Caco-2 (cell line): ENCODE measurements around the gene PPID. TPM values are rescaled to one million over a fixed set of nuclear protein-coding genes. Genes with fewer than 3 reads are reported as not detected.

Experiments used
- BruUV-seq: library from RNA; stranded (reverse); fragments of 400-500 nt; replicated peaks from 2 replicates; lab custom pipeline; 2021; lab: Mats Ljungman, UMichigan
- CTCF ChIA-PET: fragments of 300-600 bp; sonication (Branson Sonifier 250); formaldehyde crosslinking; loops from one replicate; lab custom pipeline; 2022; ENCODE audit warnings: antibody characterized with exemption; lab: Charles Lee
- POLR2A ChIA-PET: fragments of 300-600 bp; sonication (Branson Sonifier 250); formaldehyde crosslinking; loops from one replicate; lab custom pipeline; 2022; ENCODE audit warnings: antibody characterized with exemption; lab: Charles Lee
- DNase-seq, 2 experiments: peaks; one replicate each; pipeline versions ENCODE4 v3.0.0 to v3.0.0-alpha.2; 2020 to 2022
- H3K27me3 ChIP-seq: replicated peaks from 2 replicates; pipeline ENCODE4 v1.6.0; 2011; ENCODE audit warnings: low read length; ENCODE audit not compliant: control insufficient read depth, insufficient read depth
- H3K36me3 ChIP-seq: 2 replicates; pipeline ENCODE4 v1.5.1; 2011; ENCODE audit warnings: low read length; ENCODE audit not compliant: control insufficient read depth, insufficient read depth
- H3K4me1 ChIP-seq: fragments of 250-450 bp; sonication (Bioruptor Pico); 2 replicates; pipeline ENCODE4 v1.5.1; 2020; ENCODE audit warnings: mild to moderate bottlenecking
- H3K4me3 ChIP-seq: 2 replicates; pipeline ENCODE4 v1.5.1; 2011; ENCODE audit warnings: low read depth, mild to moderate bottlenecking, control low read depth, low read length
- H3K9me3 ChIP-seq: fragments of 250-450 bp; sonication (Bioruptor Pico); 2 replicates; pipeline ENCODE4 v1.5.1; 2020; ENCODE audit warnings: mild to moderate bottlenecking, moderate library complexity
- H3K27ac Mint-ChIP-seq: one replicate; pipeline ENCODE4 v1.8.0; 2022; ENCODE audit warnings: mixed read lengths; ENCODE audit not compliant: unreplicated experiment
- H3K27me3 Mint-ChIP-seq: one replicate; pipeline ENCODE4 v1.8.0; 2022; ENCODE audit warnings: mixed read lengths; ENCODE audit not compliant: insufficient read depth, unreplicated experiment
- H3K36me3 Mint-ChIP-seq: one replicate; pipeline ENCODE4 v1.8.0; 2022; ENCODE audit warnings: mild to moderate bottlenecking, mixed read lengths; ENCODE audit not compliant: insufficient read depth, unreplicated experiment
- H3K4me1 Mint-ChIP-seq: one replicate; pipeline ENCODE4 v1.8.0; 2022; ENCODE audit warnings: low read depth, mixed read lengths; ENCODE audit not compliant: unreplicated experiment
- H3K4me3 Mint-ChIP-seq: one replicate; pipeline ENCODE4 v1.8.0; 2022; ENCODE audit warnings: mild to moderate bottlenecking, moderate library complexity, mixed read lengths; ENCODE audit not compliant: unreplicated experiment
- H3K9me3 Mint-ChIP-seq: one replicate; pipeline ENCODE4 v1.8.0; 2022; ENCODE audit warnings: mixed read lengths; ENCODE audit not compliant: unreplicated experiment
- CTCF ChIP-seq, 2 experiments: fragments of 200-600 bp in 1 of 2; IDR thresholded peaks; 1 replicate in 1 of 2; 2 replicates in 1 of 2; pipeline versions ENCODE4 v1.5.1 to v1.8.0; 2011 to 2022; ENCODE audit warnings: antibody characterized with exemption in 1 of 2, control low read depth in 1 of 2, inconsistent platforms in 1 of 2, low read depth in 1 of 2, low read length in 1 of 2, mild to moderate bottlenecking in 1 of 2, moderate library complexity in 1 of 2; ENCODE audit not compliant: insufficient read depth in 1 of 2, severe bottlenecking in 1 of 2, unreplicated experiment in 1 of 2
- intact Hi-C: fragments of 100-400 bp; cut with micrococcal nuclease; formaldehyde crosslinking; loops from one replicate; pipeline ENCODE4 v1.10.0; 2022; ENCODE audit not compliant: unreplicated experiment
- total RNA-seq: library from RNA; stranded (reverse); gene quantifications from 2 replicates; pipeline ENCODE4 v1.2.3, GENCODE V29; 2022

The PPID gene
- total RNA-seq, 1 experiment from 2014 or later = 50.9 TPM

GRCh38 chr4:158769175-158769921 is 46.2 kb upstream of the PPID start:
- peaks cover 6% of the 10 kb centered on the region for H3K4me1 Mint-ChIP-seq
- no peaks in the 10 kb centered on the region for H3K36me3 Mint-ChIP-seq
- H3K27ac Mint-ChIP-seq = peak overlapping the region; percentile 73

GRCh38 chr4:158768555-158769174 is 45.5 kb upstream of the PPID start, which contains the start of gene FNIP2:
FNIP2 (plus strand) TSS chr4:158769026; CDS start chr4:158769213, 187 bp downstream.
- ChIA-PET CTCF (interaction anchor here (0.6 kb wide), 1 partner anchor 13 kb away, joined by 4 read pairs; no protein-coding TSS in a partner anchor), POLR2A (interaction anchor here (1.2 kb wide), 1 partner anchor 14 kb away, joined by 5 read pairs; no protein-coding TSS in a partner anchor)
- Mint-ChIP-seq H3K4me3 (peak within 1 kb of the TSS; percentile 95), H3K36me3 (no peaks in the 10 kb centered on the region), H3K4me1 (peaks cover 6% of the 10 kb centered on the region), H3K9me3 (no peaks in the 10 kb centered on the region), H3K27me3 (no peaks in the 10 kb centered on the region), H3K27ac (peak within 1 kb of the TSS; percentile 73)
- intact Hi-C loops = loop anchor here (1.0 to 5.0 kb wide), 6 partner anchors 8 to 83 kb away; partner anchors contain the start of gene PPID
- Histone ChIP-seq H3K27me3 (no peaks in the 10 kb centered on the region), H3K9me3 (no peaks in the 10 kb centered on the region), H3K36me3 (no peaks in the 10 kb centered on the region), H3K4me1 (peaks cover 9% of the 10 kb centered on the region), H3K4me3 (peak within 1 kb of the TSS; percentile 90)
- TF ChIP-seq CTCF (IDR thresholded peaks at IDR 0.05; ENCODE audit: insufficient read depth in 1 of 2, low read depth in 1 of 2, low read length in 1 of 2, severe bottlenecking in 1 of 2, unreplicated experiment in 1 of 2) = no peak
- peak; percentile 68 to 85 for DNase-seq
- BruUV-seq = no TSS peak

More at GRCh38 chr4:158769175-158769921, 46.2 kb upstream of the PPID start:
- peak overlapping the region; percentile 90 for H3K4me3 ChIP-seq
- CTCF ChIA-PET = interaction anchor here (0.6 to 0.9 kb wide), 3 partner anchors 12 to 686 kb away, joined by 3 to 6 read pairs (median 4); no protein-coding TSS in a partner anchor
- H3K36me3 ChIP-seq = no peaks in the 10 kb centered on the region
- no peaks in the 10 kb centered on the region for H3K27me3 Mint-ChIP-seq
- DNase-seq = peak in 1 of 2 experiments; percentile 44
- H3K4me3 Mint-ChIP-seq = peak overlapping the region; percentile 95
- H3K9me3 Mint-ChIP-seq = no peaks in the 10 kb centered on the region
- H3K9me3 ChIP-seq = no peaks in the 10 kb centered on the region
- BruUV-seq = no TSS peak
- no peak for TF ChIP-seq CTCF (IDR thresholded peaks at IDR 0.05; ENCODE audit: insufficient read depth in 1 of 2, low read depth in 1 of 2, low read length in 1 of 2, severe bottlenecking in 1 of 2, unreplicated experiment in 1 of 2)
- no peaks in the 10 kb centered on the region for H3K27me3 ChIP-seq
- H3K4me1 ChIP-seq = peaks cover 9% of the 10 kb centered on the region
- intact Hi-C loops = loop anchor here (2.0 to 5.0 kb wide), 3 partner anchors 43 to 57 kb away; partner anchors contain the start of gene PPID
- POLR2A ChIA-PET = interaction anchor here (1.2 kb wide), 1 partner anchor 14 kb away, joined by 5 read pairs; no protein-coding TSS in a partner anchor

- Histone ChIP-seq H3K27me3 (no peaks in the 10 kb centered on the region), H3K9me3 (no peaks in the 10 kb centered on the region), H3K4me3 (no peak overlapping the region), H3K36me3 (no peaks in the 10 kb centered on the region), H3K4me1 (peaks cover 12% of the 10 kb centered on the region)
- intact Hi-C loops = loop anchor here (5.0 kb wide), 1 partner anchor 45 kb away; no protein-coding TSS in a partner anchor
- no peak overlapping the region for H3K27ac Mint-ChIP-seq
- no peaks in the 10 kb centered on the region for H3K36me3 Mint-ChIP-seq
- POLR2A ChIA-PET = no interaction called here
- CTCF ChIA-PET = no interaction called here
- H3K27me3 Mint-ChIP-seq = peaks cover 2% of the 10 kb centered on the region
- BruUV-seq = no TSS peak
- no peak for DNase-seq
- no peaks in the 10 kb centered on the region for H3K9me3 Mint-ChIP-seq
- TF ChIP-seq CTCF (IDR thresholded peaks at IDR 0.05; ENCODE audit: insufficient read depth in 1 of 2, low read depth in 1 of 2, low read length in 1 of 2, severe bottlenecking in 1 of 2, unreplicated experiment in 1 of 2) = no peak
- H3K4me3 Mint-ChIP-seq = peak overlapping the region; percentile 95
- peaks cover 12% of the 10 kb centered on the region for H3K4me1 Mint-ChIP-seq
Observed at GRCh38 chr4:158767451-158767850, 44.3 kb upstream of the PPID start.
